HepG2 (cell line): ENCODE results near the gene FRMD4A. TPM values are rescaled to one million over a fixed set of nuclear protein-coding genes. Genes with fewer than 3 reads are reported as not detected.

ENCODE experiments used
- ATAC-seq: fragments of 200-7000 bp; cut with Tn5 transposase; 3 replicates; pipeline ENCODE4 v1.9.1; 2020; ENCODE audit warnings: mild to moderate bottlenecking, moderate library complexity
- BruUV-seq: library from RNA; stranded (reverse); fragments of 400-500 nt; replicated peaks from 2 replicates; lab custom pipeline; 2021; lab: Mats Ljungman, UMichigan
- CTCF ChIA-PET: fragments of 300-600 bp; formaldehyde crosslinking; extraction: SDS; loops from one replicate; lab custom pipeline; 2021; ENCODE audit warnings: low total read pairs, inconsistent platforms, low intra/inter-chr PET ratio; lab: Yijun Ruan, JAX
- POLR2A ChIA-PET: fragments of 350-600 bp; sonication (Branson Sonifier 250); formaldehyde crosslinking; loops from one replicate; lab custom pipeline; 2020; ENCODE audit warnings: antibody characterized with exemption, inconsistent platforms; lab: Yijun Ruan, JAX
- DNase-seq: peaks from one replicate; pipeline ENCODE4 v3.0.0-alpha.2; 2015; ENCODE audit warnings: low spot score
- FAIRE-seq: peaks from 3 replicates; lab custom pipeline; 2011; peaks lifted over from hg19 to GRCh38; lab: Jason Lieb, UNC
- H2AFZ ChIP-seq: one replicate; pipeline ENCODE4 v1.6.1; 2011; ENCODE audit warnings: low read length, inconsistent platforms
- H3K27ac ChIP-seq: fragments of 300-600 bp; 3 replicates; pipeline ENCODE4 v1.8.0; 2011; ENCODE audit warnings: mixed run types, mild to moderate bottlenecking, mixed read lengths, low read length, inconsistent platforms; ENCODE audit not compliant: insufficient read depth; ENCODE audit errors: extremely low read length
- H3K27me3 ChIP-seq, 2 experiments: fragments of 200-600 bp in 1 of 2; 2 replicates in 1 of 2; 3 replicates in 1 of 2; pipeline versions ENCODE4 v1.6.0 to v1.8.0; 2011; ENCODE audit warnings: low read length in 2 of 2, mild to moderate bottlenecking in 2 of 2, moderate library complexity in 2 of 2, inconsistent platforms in 1 of 2; ENCODE audit not compliant: insufficient read depth in 2 of 2, control insufficient read depth in 1 of 2
- H3K36me3 ChIP-seq, 2 experiments: fragments of 200-600 bp in 1 of 2; replicated peaks in 1 of 2; 2 replicates in 1 of 2; 3 replicates in 1 of 2; pipeline versions ENCODE4 v1.5.1 to v1.8.0; 2011; ENCODE audit warnings: low read length in 2 of 2, inconsistent platforms in 1 of 2; ENCODE audit not compliant: insufficient read depth in 2 of 2, control insufficient read depth in 1 of 2
- H3K4me1 ChIP-seq: 2 replicates; pipeline ENCODE4 v1.5.1; 2012; ENCODE audit warnings: low read length, inconsistent platforms; ENCODE audit not compliant: insufficient read depth
- H3K4me2 ChIP-seq: 2 replicates; pipeline ENCODE4 v1.6.0; 2011; ENCODE audit warnings: low read depth, low read length, inconsistent platforms
- H3K4me3 ChIP-seq, 3 experiments: fragments of 200-600 bp in 1 of 3; sonication (generic), shearing (Covaris generic) in 1 of 3; replicated peaks in 1 of 3; 2 replicates each; pipeline ENCODE4 v1.5.1; 2011 to 2016; ENCODE audit warnings: low read length in 3 of 3, inconsistent platforms in 2 of 3, low read depth in 2 of 3, mild to moderate bottlenecking in 2 of 3, control low read depth in 1 of 3, mixed read lengths in 1 of 3; ENCODE audit not compliant: insufficient read depth in 1 of 3
- H3K79me2 ChIP-seq: one replicate; pipeline ENCODE4 v1.6.1; 2011; ENCODE audit warnings: low read length, inconsistent platforms; ENCODE audit not compliant: insufficient read depth
- H3K9ac ChIP-seq: 2 replicates; pipeline ENCODE4 v1.6.0; 2011; ENCODE audit warnings: mild to moderate bottlenecking, low read depth, low read length, inconsistent platforms; ENCODE audit not compliant: insufficient read depth
- H3K9me3 ChIP-seq: 2 replicates; pipeline ENCODE4 v1.5.1; 2012; ENCODE audit warnings: mild to moderate bottlenecking, low read length
- H4K20me1 ChIP-seq: 2 replicates; pipeline ENCODE4 v1.6.0; 2011; ENCODE audit warnings: inconsistent platforms, mild to moderate bottlenecking, low read length, moderate library complexity; ENCODE audit not compliant: insufficient read depth
- ATF4 ChIP-seq, 2 experiments: fragments of 450-650 bp in 1 of 2; sonication (generic) in 1 of 2; formaldehyde crosslinking; IDR thresholded peaks; 2 replicates each; pipeline versions ENCODE4 v1.5.0 to v1.8.0; 2020 to 2022; ENCODE audit warnings: mild to moderate bottlenecking in 1 of 2, missing genetic modification reagents in 1 of 2
- DNMT1 ChIP-seq: sonication (generic); formaldehyde crosslinking; IDR thresholded peaks from 2 replicates; pipeline ENCODE4 v1.5.1; 2020; ENCODE audit warnings: mild to moderate bottlenecking, missing genetic modification reagents
- DPF2 ChIP-seq: sonication (generic); formaldehyde crosslinking; IDR thresholded peaks from 2 replicates; pipeline ENCODE4 v1.4.0; 2020; ENCODE audit warnings: mild to moderate bottlenecking, low read depth, missing genetic modification reagents, borderline replicate concordance
- GTF3A ChIP-seq: sonication (generic); formaldehyde crosslinking; conservative IDR thresholded peaks from 2 replicates; pipeline ENCODE4 v1.4.0; 2020; ENCODE audit warnings: mild to moderate bottlenecking, missing genetic modification reagents
- NFRKB ChIP-seq: fragments of 450-650 bp; IDR thresholded peaks from 2 replicates; pipeline ENCODE4 v1.6.1; 2017
- POGZ ChIP-seq: sonication (generic); formaldehyde crosslinking; IDR thresholded peaks from 2 replicates; pipeline ENCODE4 v1.4.0; 2020; ENCODE audit warnings: mild to moderate bottlenecking, missing genetic modification reagents
- ZBTB10 ChIP-seq: sonication (generic); formaldehyde crosslinking; IDR thresholded peaks from 2 replicates; pipeline ENCODE4 v1.4.0; 2020; ENCODE audit warnings: missing genetic modification reagents, borderline replicate concordance
- ZNF761 ChIP-seq: sonication (generic); formaldehyde crosslinking; conservative IDR thresholded peaks from 2 replicates; pipeline ENCODE4 v1.4.0; 2020; ENCODE audit warnings: mild to moderate bottlenecking, missing genetic modification reagents
- WGBS: methylation state at CpG from one replicate; pipeline ENCODE4 v1.1.6; 2017; ENCODE audit warnings: low lambda C conversion rate; 5-methylcytosine and 5-hydroxymethylcytosine counted together
- in situ Hi-C: cut with HindIII; loops from 2 replicates; pipeline ENCODE4 v1.10.0; 2017; ENCODE audit warnings: low pct_unique_long_range_greater_than_20kb; ENCODE audit not compliant: extremely low pct_ligation_motif_present
- intact Hi-C: fragments of 100-400 bp; cut with micrococcal nuclease; formaldehyde crosslinking; loops from one replicate; pipeline ENCODE4 v1.10.0; 2022; ENCODE audit not compliant: unreplicated experiment
- polyA plus RNA-seq, 8 experiments: library from polyadenylated mRNA; depleted of rRNA in 3 of 8; stranded (reverse) in 7 of 8; unstranded in 1 of 8; fragments of >200 nt; fragmentation: Illumina TruSeq in 4 of 8; extraction: Trizol in 4 of 8; gene quantifications; 2 replicates each; pipeline versions ENCODE4 v1.2.1 to v1.2.3, GENCODE V29; 2011 to 2016; ENCODE audit warnings: low read depth in 4 of 8, missing spikeins in 1 of 8, mixed read lengths in 1 of 8; ENCODE audit not compliant: insufficient read depth in 1 of 8
- total RNA-seq, 5 experiments: library from RNA; depleted of rRNA; stranded (reverse); fragments of >200 nt; fragmentation: Illumina TruSeq; extraction: Trizol; gene quantifications; 2 replicates each; pipeline ENCODE4 v1.2.3, GENCODE V29; 2016; ENCODE audit warnings: low read depth in 1 of 5

Gene FRMD4A
- total and polyA plus RNA-seq, 2 of the 13 experiments (the other 11 are each of a cell fraction or from before 2014, with no cell fraction given) = 0.09 to 0.26 TPM

GRCh38 chr10:14129770-14130169, 201.0 kb downstream of the FRMD4A start:
- FAIRE-seq = no peak
- in situ Hi-C loops = no loop called here

More at GRCh38 chr10:14129770-14130169, 201.0 kb downstream of the FRMD4A start:
- Histone ChIP-seq H3K9me3 (no peaks in the 10 kb centered on the region), H3K9ac (no peak overlapping the region), H3K27ac (no peak overlapping the region), H4K20me1 (no peaks in the 10 kb centered on the region), H3K36me3 (no peaks in the 10 kb centered on the region), H2AFZ (no peak overlapping the region), H3K4me2 (no peak overlapping the region), H3K79me2 (no peaks in the 10 kb centered on the region), H3K4me1 (no peaks in the 10 kb centered on the region), H3K4me3 (no peak overlapping the region), H3K27me3 (peaks cover 1 to 8% of the 10 kb centered on the region in 2 experiments; a peak in 3 of 5 replicates)
- WGBS = 41% methylated on average over 4 of the region's 4 CpGs
- no peak for TF ChIP-seq POGZ (CRISPR knock-in tag)
- no peak for TF ChIP-seq DNMT1 (CRISPR knock-in tag)
- TF ChIP-seq DPF2 (CRISPR knock-in tag) = no peak
- TF ChIP-seq ATF4 (CRISPR knock-in tag; IDR thresholded peaks at IDR 0.05) = no peak
- no peak for TF ChIP-seq NFRKB
- no peak for TF ChIP-seq ZBTB10 (CRISPR knock-in tag)
- TF ChIP-seq GTF3A (CRISPR knock-in tag) = no peak
- TF ChIP-seq ZNF761 (CRISPR knock-in tag) = no peak
- POLR2A ChIA-PET = no interaction called here
- intact Hi-C loops = no loop called here
- DNase-seq (no peak), ATAC-seq (no peak)
- CTCF ChIA-PET = no interaction called here
- no TSS peak for BruUV-seq
